GM21360 (cell line): ENCODE measurements around the gene OSTN.
A peak's percentile ranks its signal among the peaks of the same experiment; 100 is the strongest.
"Not testable (repeated sequence)": the region's sequence is repeated elsewhere in the genome, so short reads cannot be mapped to it uniquely, and the experiment has no call there.

Experiments used
- ATAC-seq: cut with Tn5 transposase; IDR thresholded peaks from one replicate; pipeline ENCODE4 v1.9.1; 2021; ENCODE audit warnings: mild to moderate bottlenecking, moderate library complexity; ENCODE audit not compliant: unreplicated experiment

OSTN gene, protein sequence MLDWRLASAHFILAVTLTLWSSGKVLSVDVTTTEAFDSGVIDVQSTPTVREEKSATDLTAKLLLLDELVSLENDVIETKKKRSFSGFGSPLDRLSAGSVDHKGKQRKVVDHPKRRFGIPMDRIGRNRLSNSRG

DNA sequence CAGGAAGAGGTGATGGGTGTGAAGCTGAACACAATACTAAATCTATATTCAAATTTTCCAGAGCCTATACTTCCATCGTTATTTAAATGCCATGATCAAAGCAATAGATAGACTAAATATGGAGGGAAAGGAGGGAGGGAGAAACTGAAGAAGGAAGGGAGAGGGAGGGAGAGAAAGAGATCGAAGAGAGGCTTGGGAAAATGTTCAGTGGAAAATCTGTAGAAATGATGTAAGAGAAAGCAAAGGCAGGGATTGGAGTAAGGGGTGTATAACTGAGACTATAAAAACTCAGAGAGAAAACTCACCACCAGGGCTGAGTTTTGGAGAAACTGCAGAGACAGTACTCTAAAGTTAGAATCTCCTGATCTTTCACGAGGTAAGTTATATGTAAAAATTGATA lies at the start of gene OSTN:
TSS of gene OSTN (plus strand) at position 310 of the 400 bp plus-strand sequence. CDS start 13,292 bp downstream, outside the sequence.
- no peak for ATAC-seq

DNA sequence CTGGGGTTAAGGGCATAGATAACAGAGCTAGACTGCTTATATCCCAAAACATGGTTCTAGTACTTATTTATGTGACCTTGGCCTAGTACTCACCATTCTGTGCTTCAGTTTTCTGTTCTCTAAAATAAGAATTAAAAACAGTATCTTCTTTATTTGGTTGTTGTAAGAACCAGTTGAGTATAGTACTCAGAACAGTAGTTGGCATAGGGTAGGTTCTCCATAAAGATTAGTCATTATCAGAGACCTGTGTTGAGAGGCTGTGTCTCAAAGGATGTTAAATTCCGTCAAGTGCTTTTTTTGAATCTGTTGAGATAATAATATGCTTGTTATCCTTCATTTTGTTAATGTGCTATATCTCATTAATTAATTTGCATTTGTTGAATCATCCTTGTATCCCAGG lies 47.4 kb upstream of the OSTN start:
- ATAC-seq, result peak; percentile 49

DNA sequence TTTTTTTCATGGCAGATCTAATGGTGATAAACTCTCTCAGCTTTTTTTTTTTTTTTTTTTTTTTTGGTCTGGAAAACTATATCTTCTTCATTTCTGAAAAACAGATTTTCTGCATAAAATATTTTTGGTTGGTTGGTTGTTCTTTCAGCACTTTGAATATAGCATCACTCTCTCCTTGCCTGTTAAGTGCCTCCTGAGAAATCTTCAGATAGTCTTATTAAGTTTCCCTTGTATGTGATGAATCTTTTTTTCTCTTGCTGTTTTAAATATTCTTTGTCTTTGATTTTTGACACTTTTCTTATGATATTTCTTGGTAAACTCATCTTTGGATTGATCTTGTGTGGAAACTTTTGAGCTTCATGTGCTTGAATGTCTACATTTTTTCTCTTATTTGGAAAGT lies 44.2 kb upstream of the OSTN start:
- ATAC-seq, result no peak

DNA sequence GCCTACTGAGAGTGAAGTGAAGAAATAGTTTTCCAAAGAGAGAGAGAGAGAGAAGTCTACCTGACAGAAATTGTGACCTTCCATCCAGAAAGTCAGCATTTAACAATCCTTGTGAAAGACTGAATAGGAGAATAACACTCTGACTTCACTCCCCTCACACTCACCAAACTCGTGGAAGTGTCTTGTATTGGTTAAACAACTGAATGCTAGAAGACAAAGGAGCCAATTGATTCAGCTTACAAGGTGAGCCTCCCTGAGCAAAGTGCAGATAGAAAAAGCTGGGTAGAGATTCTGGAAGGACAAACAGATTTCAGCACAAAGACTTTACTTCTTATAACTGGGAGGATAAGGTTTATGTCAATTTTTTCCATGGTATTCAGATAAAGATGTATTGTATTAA lies 40.8 kb upstream of the OSTN start:
- no peak for ATAC-seq

DNA sequence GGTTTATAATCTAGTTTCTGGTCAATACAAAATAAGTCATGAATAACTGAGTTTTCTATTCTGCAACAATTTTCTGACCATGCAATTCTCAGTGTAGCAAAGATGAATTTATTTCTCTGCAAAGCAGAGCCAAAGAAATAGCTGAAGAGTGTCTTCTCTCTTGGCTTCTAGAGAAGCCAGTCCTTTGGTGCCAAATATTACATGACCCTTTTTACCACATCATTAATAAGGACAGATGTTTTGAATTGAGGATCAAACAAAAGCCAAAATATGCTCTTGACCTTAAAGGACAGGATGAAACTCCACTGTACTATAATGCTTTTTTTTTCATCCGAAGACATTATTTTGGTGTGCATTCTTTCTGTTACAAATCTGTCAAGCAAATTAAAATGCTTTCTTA lies 40.2 kb upstream of the OSTN start:
- ATAC-seq, result no peak

DNA sequence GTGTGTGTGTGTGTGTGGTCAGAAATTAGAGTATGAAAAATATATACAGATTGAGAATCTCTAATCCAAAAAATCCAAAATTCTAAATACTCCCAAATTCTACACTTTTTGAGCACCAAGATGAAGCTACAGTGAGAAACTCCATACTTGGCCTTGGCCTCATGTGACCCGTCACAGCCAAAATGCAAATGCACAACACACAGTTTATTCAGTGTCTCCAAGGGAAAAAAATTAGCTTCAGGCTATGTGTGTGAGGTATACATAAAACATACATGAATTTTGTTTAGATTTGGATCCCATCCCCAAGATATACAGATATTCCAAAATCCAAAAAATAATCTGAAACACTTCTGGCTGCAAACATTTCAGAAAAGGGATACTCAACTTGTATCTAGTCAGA lies 33.2 kb upstream of the OSTN start:
- ATAC-seq, result no peak

DNA sequence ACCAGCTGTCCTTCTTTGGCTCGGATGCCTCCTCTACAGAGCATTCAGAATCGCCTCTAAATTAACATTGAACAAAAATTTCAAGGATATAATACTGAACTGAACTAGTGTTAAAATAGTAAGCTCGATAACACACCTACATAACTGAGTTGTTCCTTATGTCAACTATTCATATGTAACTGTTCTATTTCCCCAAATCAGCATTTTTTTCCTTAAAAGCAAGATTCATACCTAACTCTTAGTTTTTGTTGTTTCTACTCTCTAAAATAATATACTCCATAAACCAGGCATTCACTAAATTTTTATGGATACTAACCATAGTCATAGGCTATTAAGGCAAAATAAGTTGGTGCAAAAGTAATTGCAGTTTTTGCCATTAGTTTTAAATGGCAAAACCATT lies 32.7 kb upstream of the OSTN start:
- ATAC-seq, result no peak

DNA sequence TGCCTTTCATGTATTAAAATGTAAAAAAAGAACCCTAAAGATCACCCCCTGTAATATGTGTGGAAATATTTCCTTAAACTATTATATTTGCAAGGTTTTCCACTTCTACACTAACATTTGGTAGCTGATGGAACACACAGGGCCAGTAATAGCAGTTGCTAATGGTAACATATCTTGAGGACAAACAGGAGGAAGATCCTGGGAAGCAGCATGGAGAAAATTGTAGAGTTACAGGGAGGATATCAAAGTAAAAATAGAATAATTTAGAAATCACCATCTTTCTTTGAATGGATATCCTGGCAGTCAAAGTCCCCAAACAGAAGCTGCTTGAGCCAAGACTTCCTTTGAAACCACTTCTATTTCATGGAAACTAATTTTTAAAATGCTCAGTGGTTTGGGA lies 29.5 kb upstream of the OSTN start:
- no peak for ATAC-seq

DNA sequence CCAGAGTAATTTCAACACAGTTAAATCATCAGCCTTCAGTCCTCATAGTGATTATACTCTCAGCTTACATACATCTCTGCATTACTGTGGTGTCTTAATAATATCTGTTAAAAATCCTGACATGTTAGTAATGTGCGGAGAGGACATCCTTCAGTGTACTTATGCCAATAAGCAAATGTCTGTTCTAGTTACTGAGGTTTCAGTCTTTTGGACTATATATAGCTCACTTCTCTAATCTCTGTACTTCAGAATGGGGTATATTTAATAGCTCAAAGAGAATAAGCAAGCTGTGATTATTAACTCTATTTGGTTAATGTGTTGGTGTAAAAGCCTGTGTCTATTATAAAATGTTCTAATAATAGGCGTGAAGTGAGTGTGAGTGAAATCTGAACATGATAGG lies 28.9 kb upstream of the OSTN start:
- no peak for ATAC-seq

DNA sequence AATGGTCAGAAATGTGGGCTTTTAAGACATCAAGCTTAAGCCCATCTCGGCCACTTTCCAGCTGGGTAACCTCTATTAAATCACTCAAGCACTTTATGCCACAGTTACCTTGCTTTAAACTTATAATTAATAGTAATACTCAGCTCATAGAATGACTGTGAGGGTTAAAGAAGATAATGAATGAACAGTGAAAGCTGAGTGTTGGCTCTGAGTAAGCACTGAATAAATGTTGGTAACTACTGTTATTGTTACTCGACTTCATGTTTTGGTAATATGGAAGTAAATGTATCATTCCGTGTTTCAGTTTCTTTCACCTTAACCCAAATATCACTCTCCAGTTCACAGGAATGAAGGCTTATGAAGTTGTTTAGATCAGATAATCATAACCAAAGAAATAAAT lies 23.9 kb upstream of the OSTN start:
- ATAC-seq, result no peak

DNA sequence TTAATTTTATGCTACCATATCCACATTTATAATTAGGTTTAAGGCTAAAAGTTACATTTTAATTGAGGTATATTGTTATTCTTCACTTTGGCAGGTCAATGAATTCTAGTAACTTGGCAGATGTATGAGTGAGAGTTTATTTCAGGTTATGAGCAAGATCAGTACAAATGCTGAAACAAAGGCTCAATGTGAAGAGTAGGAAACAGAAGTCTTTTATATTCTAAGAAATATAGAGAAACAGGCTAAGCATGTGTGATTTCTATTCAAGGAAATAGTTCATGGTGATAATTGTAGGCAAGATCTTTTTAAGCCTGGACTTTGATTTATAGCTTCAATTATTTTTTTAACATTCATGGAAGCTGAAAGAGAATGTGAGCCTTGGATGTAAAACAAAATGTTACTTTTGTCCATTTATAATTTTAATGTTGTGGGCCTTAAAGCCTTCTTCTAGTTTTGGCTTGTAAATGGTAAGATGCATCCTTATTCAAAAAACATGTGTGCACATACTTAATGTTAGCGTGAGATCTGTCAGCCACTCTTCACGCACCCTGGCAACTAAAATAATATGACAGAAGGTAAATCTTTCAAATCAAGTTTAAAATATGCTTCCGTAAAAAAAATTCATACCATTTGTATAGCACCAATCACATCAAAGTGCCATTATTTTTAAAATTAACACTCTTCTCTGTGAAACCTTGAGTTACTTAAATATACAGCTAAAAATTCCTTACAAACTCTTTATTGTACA lies 22.8 kb upstream of the OSTN start:
- ATAC-seq, result no peak

DNA sequence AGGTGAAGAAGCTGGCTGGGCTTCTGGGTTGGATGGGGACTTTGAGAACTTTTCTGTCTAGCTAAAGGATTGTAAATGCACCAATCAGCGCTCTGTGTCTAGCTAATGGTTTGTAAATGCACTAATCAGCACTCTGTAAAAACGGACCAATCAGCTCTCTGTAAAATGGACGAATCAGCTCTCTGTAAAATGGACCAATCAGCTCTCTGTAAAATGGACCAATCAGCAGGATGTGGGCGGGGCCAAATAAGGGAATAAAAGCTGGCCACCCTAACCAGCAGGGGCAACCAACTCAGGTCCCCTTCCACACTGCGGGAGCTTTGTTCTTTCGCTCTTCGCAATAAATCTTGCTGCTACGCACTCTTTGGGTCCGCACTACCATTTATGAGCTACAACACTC lies 13.7 kb upstream of the OSTN start:
- not testable (repeated sequence) for ATAC-seq

DNA sequence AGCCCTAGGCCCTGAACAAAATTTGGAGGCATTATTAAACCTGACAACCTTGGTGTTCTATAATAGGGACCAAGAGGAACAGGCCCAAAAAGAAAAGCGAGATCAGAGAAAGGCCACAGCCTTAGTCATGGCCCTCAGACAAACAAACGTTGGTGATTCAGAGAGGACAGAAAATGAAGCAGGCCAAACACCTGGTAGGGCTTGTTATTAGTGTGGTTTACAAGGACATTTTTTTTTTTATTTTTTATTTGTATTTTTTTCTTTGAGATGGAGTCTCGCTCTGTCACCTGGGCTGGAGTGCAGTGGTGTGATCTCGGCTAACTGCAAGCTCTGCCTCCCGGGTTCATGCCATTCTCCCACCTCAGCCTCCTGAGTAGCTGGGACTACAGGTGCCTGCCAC lies 10.8 kb upstream of the OSTN start:
- ATAC-seq, result not testable (repeated sequence)

DNA sequence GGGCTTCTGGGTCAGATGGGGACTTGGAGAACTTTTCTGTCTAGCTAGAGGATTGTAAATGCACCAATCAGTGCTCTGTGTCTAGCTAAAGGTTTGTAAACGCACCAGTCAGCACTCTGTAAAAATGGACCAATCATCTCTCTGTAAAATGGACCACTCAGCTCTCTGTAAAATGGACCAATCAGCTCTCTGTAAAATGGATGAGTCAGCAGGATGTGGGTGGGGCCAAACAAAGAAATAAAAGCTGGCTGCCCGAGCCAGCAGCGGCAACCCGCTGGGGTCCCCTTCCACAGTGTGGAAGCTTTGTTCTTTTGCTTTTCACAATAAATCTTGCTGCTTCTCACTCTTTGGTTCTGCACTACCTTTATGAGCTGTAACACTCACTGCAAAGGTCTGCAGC lies 6.8 kb upstream of the OSTN start:
- ATAC-seq, result not testable (repeated sequence)

DNA sequence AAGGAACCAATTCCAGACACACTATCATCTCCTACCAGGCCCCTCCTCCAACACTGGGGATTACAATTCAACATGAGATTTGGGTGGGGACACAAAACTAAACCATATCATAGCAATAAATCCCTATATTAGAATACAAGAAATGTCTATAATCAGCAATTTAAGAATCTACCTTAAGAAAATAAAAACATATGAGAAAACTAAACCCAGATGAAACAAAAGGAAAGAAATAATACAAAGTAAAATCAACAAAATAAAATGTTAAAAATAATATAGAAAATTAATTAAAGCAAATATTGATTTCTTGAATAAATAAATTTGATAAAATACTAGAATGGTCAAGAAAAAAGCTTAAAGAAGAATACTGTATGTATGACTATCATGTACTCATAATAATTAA lies 6.1 kb upstream of the OSTN start:
- no peak for ATAC-seq

DNA sequence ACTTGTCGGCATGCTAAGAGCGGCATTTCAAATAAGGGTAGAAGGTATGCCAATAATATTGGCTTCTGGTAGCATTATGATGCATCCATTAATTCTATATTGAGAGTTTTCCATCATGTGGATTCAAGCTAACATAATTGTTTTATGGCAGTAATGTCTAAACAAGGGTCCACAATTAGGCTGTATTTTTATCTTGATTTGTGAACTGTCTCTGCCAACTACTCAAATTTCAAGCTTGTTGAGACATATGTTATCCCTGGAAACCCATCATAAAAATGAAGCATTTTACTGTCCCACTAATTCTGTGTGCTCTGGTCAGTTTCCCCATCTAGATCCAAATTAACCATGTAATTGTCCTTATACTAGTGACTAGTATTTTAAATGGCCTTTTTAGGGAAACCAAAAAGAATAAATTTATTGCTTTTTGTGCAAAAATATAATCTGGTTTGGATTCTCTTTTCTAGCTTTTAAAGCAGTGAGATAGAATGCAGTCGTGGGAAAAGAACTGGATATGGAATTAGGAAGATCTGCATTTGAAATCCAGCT lies 1.2 kb upstream of the OSTN start:
- ATAC-seq, result no peak

DNA sequence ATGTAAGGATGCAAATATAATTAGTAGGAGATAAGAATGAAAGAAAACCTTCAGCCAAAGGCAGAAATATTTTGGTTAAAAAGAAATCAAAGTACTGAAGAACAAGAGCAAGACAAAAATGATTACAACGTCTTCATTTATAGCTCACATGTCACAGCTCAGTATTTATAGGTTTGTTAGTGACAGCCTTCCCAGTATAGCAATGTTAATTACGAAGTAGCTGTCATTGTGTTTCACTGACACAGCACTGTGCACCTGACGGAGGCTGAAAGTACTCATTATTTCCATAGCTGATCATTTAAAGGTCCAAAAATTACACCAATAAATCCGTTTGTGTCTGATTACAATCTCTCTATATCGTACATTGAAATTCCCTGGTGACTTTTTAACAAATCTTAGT lies 561 bp upstream of the OSTN start:
- no peak for ATAC-seq

DNA sequence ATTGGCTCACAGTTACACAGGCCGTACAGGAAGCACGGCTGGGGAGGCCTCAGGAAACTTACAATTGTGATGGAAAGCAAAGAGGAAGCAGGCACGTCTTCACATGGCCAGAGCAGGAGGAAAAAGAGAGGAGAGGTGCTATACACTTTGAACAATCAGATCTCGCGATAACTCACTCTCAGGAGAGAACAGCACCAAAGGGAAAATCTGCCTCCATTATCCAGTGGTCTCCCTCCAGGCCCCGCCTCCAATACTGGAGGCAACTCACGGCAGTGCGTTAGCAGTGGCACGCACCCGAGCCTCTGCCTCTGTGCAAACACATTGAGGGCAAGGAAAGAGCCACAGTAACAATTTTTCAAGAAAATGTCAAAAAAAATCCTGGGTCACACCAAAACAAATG lies 11.0 kb downstream of the OSTN start:
- no peak for ATAC-seq

DNA sequence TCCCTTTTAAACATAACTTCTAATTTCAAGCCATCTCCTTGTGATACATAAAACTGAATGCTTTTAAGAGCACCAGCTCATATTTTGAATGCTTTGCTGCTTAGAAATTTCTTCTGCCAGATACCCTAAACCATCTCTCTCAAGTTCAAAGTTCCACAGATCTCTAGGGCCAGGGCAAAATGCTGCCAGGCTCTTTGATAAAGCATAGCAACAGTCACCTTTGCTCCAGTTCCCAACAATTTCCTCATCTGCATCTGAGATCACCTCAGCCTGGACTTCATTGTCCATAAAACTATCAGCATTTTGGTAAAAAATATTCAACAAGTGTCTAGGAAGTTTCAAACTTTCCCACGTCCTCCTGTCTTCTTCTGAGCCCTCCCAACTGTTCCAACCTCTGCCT lies 17.5 kb downstream of the OSTN start:
- no peak for ATAC-seq

DNA sequence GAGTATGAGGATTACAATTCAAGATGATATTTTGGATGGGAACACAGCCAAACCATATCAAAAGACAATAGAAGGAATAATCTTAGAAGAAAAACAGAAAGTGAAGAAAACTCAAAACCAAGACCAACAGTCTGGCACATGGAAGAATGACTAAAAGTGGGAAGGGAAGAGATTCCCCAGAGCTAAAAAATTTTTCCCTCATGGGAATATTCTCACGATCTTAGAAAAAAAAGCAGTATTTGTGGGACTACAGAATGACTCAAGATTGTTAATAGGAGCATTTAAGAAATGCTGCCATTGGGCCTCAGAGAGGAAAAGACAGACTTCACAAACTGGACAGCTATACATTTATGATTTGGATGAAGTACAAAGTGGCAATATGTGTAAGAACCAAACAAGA lies 18.3 kb downstream of the OSTN start:
- no peak for ATAC-seq

DNA sequence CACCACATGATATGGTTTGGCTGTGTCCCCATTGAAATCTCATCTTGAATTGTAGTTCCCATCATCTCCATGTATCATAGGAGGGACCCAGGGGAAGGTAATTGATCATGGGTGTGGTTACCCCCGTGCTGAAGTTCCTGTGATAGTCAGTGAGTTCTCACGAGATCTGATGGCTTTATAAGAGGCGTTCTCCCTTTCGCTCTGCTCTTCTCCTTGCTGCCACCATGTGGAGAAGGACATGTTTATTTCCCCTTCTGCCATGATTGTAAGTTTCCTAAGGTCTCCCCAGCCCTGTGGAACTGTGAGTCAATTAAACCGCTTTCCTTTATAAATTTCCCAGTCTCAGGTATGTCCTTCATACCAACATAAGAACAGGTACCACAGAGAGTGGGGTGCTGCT lies 21.9 kb downstream of the OSTN start:
- ATAC-seq, result no peak

DNA sequence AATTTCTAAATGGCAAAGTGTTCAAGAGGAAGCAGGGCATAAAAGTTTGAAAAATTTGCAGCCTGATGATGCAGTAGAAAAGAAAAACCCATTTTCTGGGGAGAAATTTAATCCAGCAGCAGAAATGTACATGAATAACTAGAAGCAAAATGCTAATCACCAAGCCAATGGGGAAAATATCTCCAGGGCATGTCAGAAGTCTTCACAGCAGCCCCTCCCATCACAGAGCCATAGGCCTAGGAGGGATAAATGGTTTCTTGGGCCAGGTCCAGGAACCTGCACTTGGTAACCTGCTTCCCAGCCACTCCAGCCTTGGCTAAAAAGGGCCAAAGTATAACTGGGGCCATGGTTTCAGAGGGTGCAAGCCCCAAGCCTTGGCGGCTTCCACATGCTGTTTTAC lies 22.6 kb downstream of the OSTN start:
- ATAC-seq, result no peak

DNA sequence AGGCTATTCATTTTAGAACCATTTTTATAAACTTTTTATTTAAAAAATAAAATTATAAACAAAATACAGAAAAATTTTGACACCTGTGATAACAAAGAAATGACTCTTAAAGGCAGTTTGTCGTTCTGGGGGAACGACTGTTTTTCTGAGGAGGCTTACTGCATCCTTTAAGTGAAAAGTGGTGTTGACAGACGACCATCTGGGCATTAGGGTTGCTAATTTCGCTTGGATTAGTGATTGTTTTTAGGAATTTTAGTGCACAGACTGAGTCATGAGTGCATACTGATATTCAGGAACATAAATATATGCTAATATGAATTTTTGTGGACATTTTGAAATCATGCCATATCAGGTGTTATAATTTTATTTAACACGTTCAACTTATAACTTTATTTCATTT lies 28.5 kb downstream of the OSTN start:
- no peak for ATAC-seq
